GM18517 (cell line): ENCODE measurements around the gene ZNF770.

Experiments
- ATAC-seq: cut with Tn5 transposase; IDR thresholded peaks from one replicate; pipeline ENCODE4 v1.9.1; 2021; ENCODE audit warnings: mild to moderate bottlenecking, moderate library complexity; ENCODE audit not compliant: unreplicated experiment

ZNF770 gene

GRCh38 chr15:34988027-34988902 lies at the start of gene ZNF770:
ZNF770 (minus strand) TSS chr15:34988287; CDS start chr15:34983434, 4,853 bp downstream.
- peak; percentile 77 for ATAC-seq

- ATAC-seq = no peak
Measured at GRCh38 chr15:35028235-35028984, 40.3 kb upstream of the ZNF770 start.

- ATAC-seq = no peak
Measured at GRCh38 chr15:35023804-35024203, 35.7 kb upstream of the ZNF770 start.

- no peak for ATAC-seq
Measured at GRCh38 chr15:35020974-35021373, 32.9 kb upstream of the ZNF770 start.

GRCh38 chr15:35019404-35020327 lies 31.6 kb upstream of the ZNF770 start:
- ATAC-seq = no peak

GRCh38 chr15:35014241-35014640 lies 26.2 kb upstream of the ZNF770 start:
- ATAC-seq = no peak

- ATAC-seq = no peak
Measured at GRCh38 chr15:35013370-35013769, 25.3 kb upstream of the ZNF770 start.

- no peak for ATAC-seq
Measured at GRCh38 chr15:35007397-35007796, 19.3 kb upstream of the ZNF770 start.

GRCh38 chr15:35005933-35006332 lies 17.8 kb upstream of the ZNF770 start:
- ATAC-seq = no peak

GRCh38 chr15:35003928-35004327 lies 15.8 kb upstream of the ZNF770 start:
- ATAC-seq = no peak

GRCh38 chr15:35000511-35000910 lies 12.4 kb upstream of the ZNF770 start:
- ATAC-seq = no peak

- no peak for ATAC-seq
Measured at GRCh38 chr15:34999906-35000305, 11.8 kb upstream of the ZNF770 start.

GRCh38 chr15:34994925-34995324 lies 6.8 kb upstream of the ZNF770 start:
- ATAC-seq = no peak

- ATAC-seq = peak; percentile 94
Measured at GRCh38 chr15:34993877-34994276, 5.8 kb upstream of the ZNF770 start.

GRCh38 chr15:34993412-34993811 lies 5.3 kb upstream of the ZNF770 start:
- no peak for ATAC-seq

- ATAC-seq = no peak
Measured at GRCh38 chr15:34987609-34988026, 469 bp downstream of the ZNF770 start.

- ATAC-seq = no peak
Measured at GRCh38 chr15:34986771-34987480, 1.2 kb downstream of the ZNF770 start.

- ATAC-seq = no peak
Measured at GRCh38 chr15:34986326-34986725, 1.8 kb downstream of the ZNF770 start.

GRCh38 chr15:34984889-34985630 lies 3.0 kb downstream of the ZNF770 start:
- ATAC-seq = no peak

- ATAC-seq = no peak
Measured at GRCh38 chr15:34976743-34977142, 11.3 kb downstream of the ZNF770 start.
